DOHH2 (cell line): ENCODE results near the gene CBX7.

Source experiments
- CTCF ChIP-seq: fragments of 200-600 bp; sonication (generic); IDR thresholded peaks from one replicate; pipeline ENCODE4 v1.5.1; 2014; ENCODE audit warnings: antibody characterized with exemption, mild to moderate bottlenecking, low read depth, low read length; ENCODE audit not compliant: poor library complexity, severe bottlenecking
- EZH2phosphoT487 ChIP-seq: fragments of 200-600 bp; sonication (generic); IDR thresholded peaks from 2 replicates; pipeline ENCODE4 v1.6.1; 2017; ENCODE audit warnings: borderline replicate concordance, mild to moderate bottlenecking, antibody characterized with exemption, low read length, moderate library complexity, mixed read lengths

DNA sequence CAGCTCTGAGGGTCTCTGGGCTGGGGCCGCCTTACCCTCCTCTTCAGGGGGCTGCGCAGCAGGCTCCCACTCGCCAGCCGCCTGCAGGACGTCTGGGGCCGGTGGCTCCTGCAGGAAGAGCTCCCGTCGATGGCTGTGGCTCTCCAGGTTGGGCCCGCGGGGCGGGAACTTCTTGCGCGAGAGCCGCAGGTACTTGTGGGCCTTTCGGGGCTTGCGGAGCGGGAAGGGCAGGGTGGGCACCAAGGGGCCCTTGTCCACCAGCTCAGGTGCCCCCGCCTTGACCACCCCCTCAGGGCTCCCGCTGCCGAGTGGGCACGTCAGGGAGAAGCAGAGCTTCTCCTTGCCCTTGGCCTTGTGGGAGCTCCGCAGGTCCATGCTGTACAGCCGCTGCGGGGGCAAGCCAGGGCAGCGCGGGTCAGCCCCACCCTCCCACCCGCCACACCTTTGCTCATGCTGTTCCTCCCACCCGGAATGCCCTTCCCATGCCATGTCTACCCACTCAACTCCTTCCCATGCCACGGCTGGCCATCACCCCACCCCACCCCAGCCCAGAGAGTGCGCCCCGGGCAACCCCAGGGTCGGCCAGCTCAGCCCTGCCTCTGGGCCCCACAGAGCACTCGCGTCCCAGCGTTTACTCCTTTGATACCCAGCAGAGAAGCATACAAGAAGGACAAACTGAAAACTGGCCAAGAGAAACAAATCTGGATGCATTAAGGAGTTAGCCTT is 18.0 kb downstream of the CBX7 start:
- TF ChIP-seq CTCF (no peak), EZH2phosphoT487 (no peak)
